ENCODE measurements around the gene ITPK1.
"Not testable (repeated sequence)": the region's sequence is repeated elsewhere in the genome, so short reads cannot be mapped to it uniquely, and the experiment has no call there.

GRCh38 chr14:93131257-93131820 is 15.6 kb upstream of the ITPK1 start:
- not testable (repeated sequence) for TF ChIP-seq TOX (CRISPR knock-in tag; IDR thresholded peaks at IDR 0.05; ENCODE audit: borderline replicate concordance); PATZ1 (CRISPR knock-in tag; IDR thresholded peaks at IDR 0.05; ENCODE audit: borderline replicate concordance); ZFP30 (CRISPR knock-in tag; IDR thresholded peaks at IDR 0.05); SNAI2 (CRISPR knock-in tag; IDR thresholded peaks at IDR 0.05); CREB5 (CRISPR knock-in tag; IDR thresholded peaks at IDR 0.05; ENCODE audit: low read depth); RARB (CRISPR knock-in tag; IDR thresholded peaks at IDR 0.05); ZNF8 (CRISPR knock-in tag; IDR thresholded peaks at IDR 0.05); ZNF565 (CRISPR knock-in tag; conservative IDR thresholded peaks at IDR 0.05; ENCODE audit: low read depth); ARNTL (CRISPR knock-in tag; IDR thresholded peaks at IDR 0.05; ENCODE audit: borderline replicate concordance, low read depth); BACH2 (CRISPR knock-in tag; IDR thresholded peaks at IDR 0.05; ENCODE audit: borderline replicate concordance); ZC3H10 (CRISPR knock-in tag; IDR thresholded peaks at IDR 0.05); ZFP3 (CRISPR knock-in tag; IDR thresholded peaks at IDR 0.05)
